Ovary (tissue), 9 donors: ENCODE measurements around the gene IRGQ. TPM values are rescaled to one million over a fixed set of nuclear protein-coding genes. Genes with fewer than 3 reads are reported as not detected.

Experiments used
- DNase-seq, 5 donors: peaks; one replicate each; pipeline ENCODE4 v3.0.0-alpha.2; 2019 to 2020
- H3K27ac ChIP-seq, 2 donors: fragments of 200-600 bp; one replicate each; pipeline versions ENCODE4 v1.5.1 to v1.8.0; 2019 to 2022
- H3K27me3 ChIP-seq: fragments of 200-600 bp; one replicate; pipeline ENCODE4 v1.8.0; 2022
- H3K36me3 ChIP-seq: fragments of 200-600 bp; sonication (generic); one replicate; pipeline ENCODE4 v1.5.1; 2019
- H3K4me1 ChIP-seq: one replicate; pipeline ENCODE4 v1.8.1; 2013; ENCODE audit warnings: mild to moderate bottlenecking, moderate library complexity; ENCODE audit not compliant: insufficient read depth
- H3K4me3 ChIP-seq: fragments of 200-600 bp; sonication (generic); one replicate; pipeline ENCODE4 v1.5.1; 2017
- H3K9me3 ChIP-seq, 2 donors: fragments of 200-600 bp in 1 of 2; sonication (generic) in 1 of 2; one replicate each; pipeline versions ENCODE4 v1.5.1 to v1.8.1; 2013 to 2019; ENCODE audit warnings: mild to moderate bottlenecking in 1 of 2, moderate library complexity in 1 of 2
- CTCF ChIP-seq, 3 donors: fragments of 450-650 bp in 2 of 3; fragments of 200-600 bp in 1 of 3; IDR thresholded peaks; one replicate each; pipeline versions ENCODE4 v1.5.1 to v1.8.0; 2016 to 2022; ENCODE audit warnings: antibody characterized with exemption in 3 of 3, mild to moderate bottlenecking in 1 of 3
- EP300 ChIP-seq: sonication (generic); formaldehyde crosslinking; IDR thresholded peaks from one replicate; pipeline ENCODE4 v1.6.1; 2017; ENCODE audit warnings: antibody characterized with exemption
- POLR2A ChIP-seq: fragments of 450-650 bp; IDR thresholded peaks from one replicate; pipeline ENCODE4 v1.6.1; 2017; ENCODE audit warnings: antibody characterized with exemption, mild to moderate bottlenecking, moderate library complexity
- WGBS, 3 donors: extraction: QIAGEN DNeasy Blood & Tissue Kit in 1 of 3; methylation state at CpG; one replicate each; pipeline versions ENCODE4 v1.1.5 to v1.1.7; 2013 to 2017; 5-methylcytosine and 5-hydroxymethylcytosine counted together
- intact Hi-C, 4 donors: fragments of 100-400 bp; cut with DNase I; formaldehyde crosslinking; loops; one replicate each; pipeline versions ENCODE4 v1.11.0 to v1.15.1; 2022 to 2023
- polyA plus RNA-seq, 2 donors: library from polyadenylated mRNA; stranded (reverse); fragments of 200-250 nt in 1 of 2; fragments of 350-450 nt in 1 of 2; fragmentation: Illumina TruSeq in 1 of 2; extraction: RNeasy Lipid Tissue Mini Kit (QIAGEN cat#74804) in 1 of 2; gene quantifications; one replicate each; pipeline ENCODE4 v1.2.3, GENCODE V29; 2013 to 2014
- total RNA-seq, 7 donors: library from RNA; depleted of rRNA in 2 of 7; stranded (reverse); fragments of >200 nt in 2 of 7; fragmentation: NEBNext Ultra II Directional in 3 of 7; extraction: Animal tissue kit (Norgen Biotek cat#: 25700) in 3 of 7; gene quantifications; one replicate each; pipeline versions ENCODE4 v1.1.0 to v1.2.4, GENCODE V29; 2016 to 2023
- donor health status: DM: no; HTN: no; CAD: no; lungs with moderate emphysema.
- donor health status: DM: no; HTN: no; CAD: no.
- donor health status: Bipolar disorder and iron deficiency.
- donor health status: DM: yes; HTN: yes; CAD: no.
- donor health status: DM: no; HTN: no; CAD: no.
- donor health status: DM: yes; HTN: yes; CAD: no.

The IRGQ gene
- total and polyA plus RNA-seq, 9 donors, result 5.4 to 25.8 (median 19.2) TPM

GRCh38 chr19:43619262-43620060 is 23.5 kb upstream of the IRGQ start, which contains the start of gene ZNF428:
ZNF428 (minus strand) TSS chr19:43619629; CDS start chr19:43614304, 5,325 bp downstream.
- 0 to 1% (median 1%) methylated on average over 42 to 81 of the region's 81 CpGs for WGBS, 3 donors
- peak; percentile 85 to 91 (median 86) for DNase-seq
- intact Hi-C loops, result no loop called here
- H3K36me3 ChIP-seq, result no peaks in the 10 kb centered on the region
- no peaks in the 10 kb centered on the region for H3K27me3 ChIP-seq
- H3K27ac ChIP-seq, result peak within 1 kb of the TSS; percentile 67 to 92
- H3K4me1 ChIP-seq, result peaks cover 5% of the 10 kb centered on the region
- peak; percentile 69 for TF ChIP-seq POLR2A
- no peak for TF ChIP-seq EP300
- peak in 1 of 3 donors; percentile 5 for TF ChIP-seq CTCF (IDR thresholded peaks at IDR 0.05)
- H3K4me3 ChIP-seq, result peak within 1 kb of the TSS; percentile 75
- H3K9me3 ChIP-seq, result no peaks in the 10 kb centered on the region

- no peak for TF ChIP-seq EP300
- no peak for TF ChIP-seq POLR2A
- no peak for TF ChIP-seq CTCF (IDR thresholded peaks at IDR 0.05)
- Histone ChIP-seq H3K4me3 (peak overlapping the region; percentile 75), H3K27me3 (no peaks in the 10 kb centered on the region), H3K9me3 (no peaks in the 10 kb centered on the region), H3K4me1 (peaks cover 5% of the 10 kb centered on the region), H3K27ac (peak overlapping the region; percentile 67 to 92), H3K36me3 (no peaks in the 10 kb centered on the region)
- DNase-seq, result no peak
- intact Hi-C loops, result no loop called here
- 0 to 3% (median 1%) methylated on average over 14 of the region's 14 CpGs for WGBS, 3 donors
Observed at GRCh38 chr19:43618921-43619261, 23.0 kb upstream of the IRGQ start.

GRCh38 chr19:43616954-43617353 is 21.0 kb upstream of the IRGQ start:
- intact Hi-C loops, result no loop called here
- 88 to 90% (median 88%) methylated on average over 6 of the region's 6 CpGs for WGBS, 3 donors

GRCh38 chr19:43616306-43616705 is 20.4 kb upstream of the IRGQ start:
- no peak for DNase-seq
- Histone ChIP-seq H3K9me3 (no peaks in the 10 kb centered on the region), H3K36me3 (no peaks in the 10 kb centered on the region), H3K4me1 (peaks cover 5% of the 10 kb centered on the region), H3K27ac (no peak overlapping the region), H3K27me3 (no peaks in the 10 kb centered on the region), H3K4me3 (no peak overlapping the region)
- TF ChIP-seq CTCF (IDR thresholded peaks at IDR 0.05) (no peak), POLR2A (no peak), EP300 (no peak)
- WGBS, 3 donors, result 20 to 40% (median 38%) methylated on average over 1 of the region's 1 CpG
- intact Hi-C loops, result no loop called here

More at GRCh38 chr19:43616954-43617353, 21.0 kb upstream of the IRGQ start:
- Histone ChIP-seq H3K4me3 (no peak overlapping the region), H3K27me3 (no peaks in the 10 kb centered on the region), H3K27ac (no peak overlapping the region), H3K4me1 (peaks cover 5% of the 10 kb centered on the region), H3K36me3 (no peaks in the 10 kb centered on the region), H3K9me3 (no peaks in the 10 kb centered on the region)
- TF ChIP-seq POLR2A, result no peak
- no peak for TF ChIP-seq EP300
- TF ChIP-seq CTCF (IDR thresholded peaks at IDR 0.05), result no peak
- DNase-seq, result no peak
